K562 (cell line): ENCODE results near the gene ARL11. TPM values are rescaled to one million over a fixed set of nuclear protein-coding genes. Genes with fewer than 3 reads are reported as not detected.

Experiments
- ATAC-seq: fragments of 200-7000 bp; cut with Tn5 transposase; 3 replicates; pipeline ENCODE4 v1.9.1; 2020; ENCODE audit warnings: moderate library complexity
- BruUV-seq: library from RNA; stranded (reverse); fragments of 400-500 nt; replicated peaks from 2 replicates; lab custom pipeline; 2021; lab: Mats Ljungman, UMichigan
- CTCF ChIA-PET: fragments of 300-600 bp; formaldehyde crosslinking; extraction: SDS; loops from one replicate; lab custom pipeline; 2021; ENCODE audit warnings: low intra/inter-chr PET ratio; lab: Yijun Ruan, JAX
- POLR2A ChIA-PET: fragments of 300-600, 350-650 bp; sonication (Branson Sonifier 250); formaldehyde crosslinking; extraction: SDS; loops from one replicate; lab custom pipeline; 2021; ENCODE audit warnings: antibody characterized with exemption, inconsistent platforms; lab: Yijun Ruan, JAX
- DNase-seq, 4 experiments: peaks; one replicate each; pipeline versions ENCODE4 v3.0.0 to v3.0.0-alpha.2; 2011 to 2018; ENCODE audit warnings: low spot score in 3 of 4, mixed read lengths in 3 of 4; ENCODE audit errors: extremely low read depth in 1 of 4
- FAIRE-seq: peaks from 2 replicates; lab custom pipeline; 2011; peaks lifted over from hg19 to GRCh38; lab: Jason Lieb, UNC
- H2AFZ ChIP-seq: 2 replicates; pipeline ENCODE4 v1.6.0; 2011; ENCODE audit warnings: low read depth, low read length, control low read depth, inconsistent platforms
- H3K27ac ChIP-seq: fragments of 200-600 bp; 3 replicates; pipeline ENCODE4 v1.8.0; 2011; ENCODE audit warnings: low read depth, mild to moderate bottlenecking, control low read depth, inconsistent platforms, low read length, moderate library complexity, mixed read lengths; ENCODE audit errors: extremely low read depth
- H3K27me3 ChIP-seq, 2 experiments: fragments of 300-600 bp in 1 of 2; 2 replicates in 1 of 2; 3 replicates in 1 of 2; pipeline versions ENCODE4 v1.6.0 to v1.8.0; 2011; ENCODE audit warnings: inconsistent platforms in 2 of 2, low read length in 2 of 2, mild to moderate bottlenecking in 1 of 2, mixed read lengths in 1 of 2, moderate library complexity in 1 of 2; ENCODE audit not compliant: control insufficient read depth in 2 of 2, insufficient read depth in 2 of 2
- H3K36me3 ChIP-seq: fragments of 300-600 bp; 3 replicates; pipeline ENCODE4 v1.8.0; 2011; ENCODE audit warnings: mild to moderate bottlenecking, low read length, inconsistent platforms; ENCODE audit not compliant: control insufficient read depth, insufficient read depth
- H3K4me1 ChIP-seq, 2 experiments: fragments of 200-600 bp in 1 of 2; replicated peaks in 1 of 2; 2 replicates in 1 of 2; 3 replicates in 1 of 2; pipeline versions ENCODE4 v1.5.1 to v1.8.0; 2011; ENCODE audit warnings: inconsistent platforms in 2 of 2, low read length in 2 of 2, mild to moderate bottlenecking in 1 of 2, mixed read lengths in 1 of 2, moderate library complexity in 1 of 2; ENCODE audit not compliant: control insufficient read depth in 2 of 2, insufficient read depth in 2 of 2
- H3K4me2 ChIP-seq: 2 replicates; pipeline ENCODE4 v1.6.1; 2011; ENCODE audit warnings: low read length, control low read depth, inconsistent platforms, mixed read lengths; ENCODE audit not compliant: insufficient read depth
- H3K4me3 ChIP-seq: fragments of 200-600 bp; sonication (generic), shearing (Covaris generic); 2 replicates; pipeline ENCODE4 v1.5.1; 2016; ENCODE audit warnings: control low read depth, inconsistent platforms
- H3K79me2 ChIP-seq: fragments of 200-600 bp; 3 replicates; pipeline ENCODE4 v1.8.0; 2011; ENCODE audit warnings: low read length, inconsistent platforms; ENCODE audit not compliant: control insufficient read depth, insufficient read depth
- H3K9ac ChIP-seq, 2 experiments: 2 replicates each; pipeline versions ENCODE4 v1.6.0 to v1.6.1; 2011; ENCODE audit warnings: low read depth in 2 of 2, low read length in 2 of 2, control low read depth in 1 of 2, inconsistent platforms in 1 of 2, mild to moderate bottlenecking in 1 of 2, mixed read lengths in 1 of 2; ENCODE audit not compliant: insufficient read depth in 1 of 2
- H3K9me1 ChIP-seq: one replicate; pipeline ENCODE4 v1.6.0; 2011; ENCODE audit warnings: inconsistent platforms, mild to moderate bottlenecking, low read length, moderate library complexity; ENCODE audit not compliant: control insufficient read depth, insufficient read depth
- H3K9me3 ChIP-seq: replicated peaks from 2 replicates; pipeline ENCODE4 v1.5.1; 2011; ENCODE audit warnings: low read depth, low read length, inconsistent platforms; ENCODE audit not compliant: control insufficient read depth, insufficient read depth
- H4K20me1 ChIP-seq: replicated peaks from 2 replicates; pipeline ENCODE4 v1.6.1; 2011; ENCODE audit warnings: low read length, inconsistent platforms, mixed read lengths; ENCODE audit not compliant: control insufficient read depth, insufficient read depth
- ASH1L ChIP-seq: fragments of 450-650 bp; IDR thresholded peaks from 2 replicates; pipeline ENCODE4 v1.6.1; 2018; ENCODE audit warnings: borderline replicate concordance, mild to moderate bottlenecking, low read depth; ENCODE audit not compliant: partially characterized antibody
- BCL6 ChIP-seq: fragments of 250-450 bp; sonication (Bioruptor Pico); IDR thresholded peaks from 2 replicates; pipeline ENCODE4 v1.4.0; 2020
- CBX3 ChIP-seq, 2 experiments: IDR thresholded peaks; 1 replicate in 1 of 2; 2 replicates in 1 of 2; pipeline ENCODE4 v1.6.1; 2012; ENCODE audit warnings: inconsistent platforms in 2 of 2, low read length in 2 of 2, borderline replicate concordance in 1 of 2, control low read depth in 1 of 2
- DMBX1 ChIP-seq: fragments of 250-450 bp; sonication (Bioruptor Pico); IDR thresholded peaks from 2 replicates; pipeline ENCODE4 v1.8.0; 2022; ENCODE audit warnings: inconsistent platforms, mild to moderate bottlenecking, moderate library complexity, borderline replicate concordance
- EP300 ChIP-seq: IDR thresholded peaks from 2 replicates; pipeline ENCODE4 v1.6.1; 2012; ENCODE audit warnings: low read length, improper control_type of control experiment
- JUNB ChIP-seq: fragments of 450-650 bp; formaldehyde crosslinking; conservative IDR thresholded peaks from 2 replicates; pipeline ENCODE4 v1.4.0; 2020; ENCODE audit warnings: mild to moderate bottlenecking
- RNF2 ChIP-seq: sonication (generic); IDR thresholded peaks from 2 replicates; pipeline ENCODE4 v1.6.1; 2016
- SRSF3 ChIP-seq: fragments of 200-400 bp; formaldehyde crosslinking; IDR thresholded peaks from 2 replicates; pipeline ENCODE4 v1.6.1; 2016; ENCODE audit warnings: mild to moderate bottlenecking, low read length, moderate library complexity; ENCODE audit not compliant: insufficient read depth
- SRSF7 ChIP-seq: fragments of 200-400 bp; formaldehyde crosslinking; optimal IDR thresholded peaks from 2 replicates; pipeline ENCODE3; 2017; ENCODE audit warnings: mild to moderate bottlenecking, low read depth, low read length
- TEAD4 ChIP-seq, 2 experiments: sonication (generic) in 1 of 2; formaldehyde crosslinking in 1 of 2; IDR thresholded peaks; 2 replicates each; pipeline versions ENCODE4 v1.6.1 to v1.8.0; 2012 to 2022; ENCODE audit warnings: borderline replicate concordance in 1 of 2, inconsistent platforms in 1 of 2, low read length in 1 of 2, mild to moderate bottlenecking in 1 of 2, missing genetic modification reagents in 1 of 2
- U2AF1 ChIP-seq: fragments of 200-400 bp; formaldehyde crosslinking; optimal IDR thresholded peaks from 2 replicates; pipeline ENCODE3; 2017; ENCODE audit warnings: mild to moderate bottlenecking, low read depth, low read length, moderate library complexity
- XRCC3 ChIP-seq: fragments of 450-650 bp; IDR thresholded peaks from 2 replicates; pipeline ENCODE4 v1.6.1; 2017; ENCODE audit warnings: mild to moderate bottlenecking, moderate library complexity
- ZNF143 ChIP-seq: sonication (generic); formaldehyde crosslinking; IDR thresholded peaks from 2 replicates; pipeline ENCODE4 v1.9.0; 2022; ENCODE audit warnings: mild to moderate bottlenecking, missing genetic modification reagents
- ZNF316 ChIP-seq: fragments of 450-650 bp; IDR thresholded peaks from 2 replicates; pipeline ENCODE4 v1.6.1; 2016
- ZNF57 ChIP-seq: fragments of 450-650 bp; formaldehyde crosslinking; IDR thresholded peaks from 2 replicates; pipeline ENCODE4 v1.4.0; 2020; ENCODE audit warnings: mild to moderate bottlenecking, moderate library complexity
- ZNF785 ChIP-seq: fragments of 250-450 bp; sonication (Bioruptor Pico); IDR thresholded peaks from 2 replicates; pipeline ENCODE4 v1.4.0; 2020; ENCODE audit warnings: mild to moderate bottlenecking
- WGBS: fragments of 100-300 bp; shearing (Covaris generic); methylation state at CpG from one replicate; pipeline ENCODE4 v1.1.6; 2016; ENCODE audit warnings: low coverage, mixed read lengths; ENCODE audit not compliant: insufficient coverage; ENCODE audit errors: missing lambda C conversion rate; 5-methylcytosine and 5-hydroxymethylcytosine counted together
- in situ Hi-C: fragments of 300-500 bp; cut with MboI; formaldehyde crosslinking; loops from 4 replicates; pipeline ENCODE4 v1.15.0; 2018; ENCODE audit warnings: inconsistent platforms, mixed read lengths
- intact Hi-C: fragments of 100-400 bp; cut with micrococcal nuclease; formaldehyde crosslinking; loops from 2 replicates; pipeline ENCODE4 v1.14.2; 2022
- polyA plus RNA-seq, 8 experiments: library from polyadenylated mRNA; depleted of rRNA in 4 of 8; stranded (reverse) in 5 of 8; unstranded in 3 of 8; fragments of >200 nt; fragmentation: Nextera tagmentation in 2 of 8; fragmentation: Illumina TruSeq in 1 of 8; extraction: Ambion mirVana in 2 of 8; extraction: Trizol in 1 of 8; gene quantifications; 2 replicates each; pipeline versions ENCODE4 v1.2.1 to v1.2.3, GENCODE V29; 2011 to 2014; ENCODE audit warnings: inconsistent platforms in 1 of 8, missing spikeins in 1 of 8
- total RNA-seq, 7 experiments: library from RNA; depleted of rRNA in 6 of 7; stranded (reverse); fragments of >200 nt in 6 of 7; fragmentation: Illumina TruSeq in 2 of 7; extraction: Trizol in 2 of 7; gene quantifications; 2 replicates each; pipeline versions ENCODE4 v1.2.1 to v1.2.3, GENCODE V29; 2011 to 2021; ENCODE audit warnings: low replicate concordance in 1 of 7
- TF ChIP-seq, protein P1 (sequence below): fragments of 250-450 bp; sonication (Bioruptor Pico); IDR thresholded peaks from 2 replicates; pipeline ENCODE4 v1.5.0; 2022; ENCODE audit warnings: mild to moderate bottlenecking
- TF ChIP-seq, protein P2 (sequence below): fragments of 450-650 bp; IDR thresholded peaks from 2 replicates; pipeline ENCODE4 v1.6.1; 2016
- TF ChIP-seq, protein P3 (sequence below): fragments of 450-650 bp; IDR thresholded peaks from 2 replicates; pipeline ENCODE4 v1.6.1; 2016; ENCODE audit warnings: low read depth, mild to moderate bottlenecking, moderate library complexity

ARL11 gene
- total and polyA plus RNA-seq, 9 of the 15 experiments (the other 6 are each of a cell fraction or from before 2014, with no cell fraction given): 0.18 to 0.87 (median 0.45) TPM

DNA sequence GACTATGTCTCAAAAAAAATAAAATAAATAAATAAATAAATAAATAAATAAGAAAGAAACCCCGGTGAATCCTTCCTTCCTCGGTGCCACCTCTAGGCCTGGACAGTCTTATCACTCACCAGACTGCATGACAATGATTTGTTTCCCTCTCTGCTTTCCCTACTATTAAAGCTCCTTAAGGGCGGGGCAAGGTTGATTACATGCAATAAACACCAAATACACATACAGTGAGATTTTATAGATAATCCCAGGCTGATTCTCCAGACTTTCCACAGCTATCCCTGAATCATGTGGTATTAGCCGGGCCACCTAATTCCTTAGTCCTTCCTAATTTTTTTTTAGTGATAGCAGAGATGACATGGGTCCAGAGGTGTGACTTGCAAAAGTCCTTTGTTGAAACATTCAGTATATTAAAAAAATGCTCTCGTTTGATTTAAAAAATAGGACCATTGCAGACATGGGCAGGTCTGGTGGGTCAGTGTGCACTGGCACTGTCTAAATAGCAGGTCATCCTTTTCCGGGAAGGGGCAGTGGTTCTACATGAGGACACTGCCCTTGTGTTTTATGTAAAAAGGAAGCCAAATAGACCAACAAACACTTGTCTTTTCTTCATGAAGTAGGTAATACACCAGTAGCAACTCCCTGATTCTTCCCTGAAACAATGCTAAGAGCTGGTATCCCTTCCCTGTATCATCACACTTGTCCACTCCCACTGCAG is 48.4 kb downstream of the ARL11 start:
- ATAC-seq (no peak), DNase-seq (no peak), FAIRE-seq (no peak)
- WGBS: 92% methylated on average over 5 of the region's 6 CpGs
- Histone ChIP-seq H3K36me3 (peaks cover 22% of the 10 kb centered on the region; the same call in 1 of the 3 replicates), H3K79me2 (peaks cover 16% of the 10 kb centered on the region), H3K9me1 (no peaks in the 10 kb centered on the region), H3K4me3 (no peak overlapping the region), H3K27me3 (no peaks in the 10 kb centered on the region), H3K4me2 (no peak overlapping the region), H3K9ac (no peak overlapping the region), H3K4me1 (no peaks in the 10 kb centered on the region), H2AFZ (no peak overlapping the region), H3K9me3 (no peaks in the 10 kb centered on the region), H3K27ac (no peak overlapping the region), H4K20me1 (no peaks in the 10 kb centered on the region)
- no TSS peak for BruUV-seq
- intact Hi-C loops (no loop called here), in situ Hi-C loops (no loop called here)
- CTCF ChIA-PET: no interaction called here
- POLR2A ChIA-PET: no interaction called here
- TF ChIP-seq EP300 (no peak), TEAD4 (IDR thresholded peaks at IDR 0.05; ENCODE audit: low read length) (no peak), TEAD4 (CRISPR knock-in tag; IDR thresholded peaks at IDR 0.05; ENCODE audit: borderline replicate concordance) (no peak), ZNF57 (CRISPR knock-in tag) (no peak), XRCC3 (no peak), CBX3 (IDR thresholded peaks at IDR 0.05; ENCODE audit: borderline replicate concordance in 1 of 2, low read length in 2 of 2) (no peak), SRSF3 (no peak), ZNF785 (CRISPR knock-in tag) (no peak), DMBX1 (no peak), JUNB (CRISPR knock-in tag) (no peak), ASH1L (no peak), ZNF143 (no peak), RNF2 (no peak), ZNF316 (no peak), SRSF7 (no peak), BCL6 (no peak), U2AF1 (no peak)
- TF ChIP-seq, protein P1, sequence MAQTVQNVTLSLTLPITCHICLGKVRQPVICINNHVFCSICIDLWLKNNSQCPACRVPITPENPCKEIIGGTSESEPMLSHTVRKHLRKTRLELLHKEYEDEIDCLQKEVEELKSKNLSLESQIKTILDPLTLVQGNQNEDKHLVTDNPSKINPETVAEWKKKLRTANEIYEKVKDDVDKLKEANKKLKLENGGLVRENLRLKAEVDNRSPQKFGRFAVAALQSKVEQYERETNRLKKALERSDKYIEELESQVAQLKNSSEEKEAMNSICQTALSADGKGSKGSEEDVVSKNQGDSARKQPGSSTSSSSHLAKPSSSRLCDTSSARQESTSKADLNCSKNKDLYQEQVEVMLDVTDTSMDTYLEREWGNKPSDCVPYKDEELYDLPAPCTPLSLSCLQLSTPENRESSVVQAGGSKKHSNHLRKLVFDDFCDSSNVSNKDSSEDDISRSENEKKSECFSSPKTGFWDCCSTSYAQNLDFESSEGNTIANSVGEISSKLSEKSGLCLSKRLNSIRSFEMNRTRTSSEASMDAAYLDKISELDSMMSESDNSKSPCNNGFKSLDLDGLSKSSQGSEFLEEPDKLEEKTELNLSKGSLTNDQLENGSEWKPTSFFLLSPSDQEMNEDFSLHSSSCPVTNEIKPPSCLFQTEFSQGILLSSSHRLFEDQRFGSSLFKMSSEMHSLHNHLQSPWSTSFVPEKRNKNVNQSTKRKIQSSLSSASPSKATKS (CRISPR knock-in tag): no peak
- TF ChIP-seq, protein P2, sequence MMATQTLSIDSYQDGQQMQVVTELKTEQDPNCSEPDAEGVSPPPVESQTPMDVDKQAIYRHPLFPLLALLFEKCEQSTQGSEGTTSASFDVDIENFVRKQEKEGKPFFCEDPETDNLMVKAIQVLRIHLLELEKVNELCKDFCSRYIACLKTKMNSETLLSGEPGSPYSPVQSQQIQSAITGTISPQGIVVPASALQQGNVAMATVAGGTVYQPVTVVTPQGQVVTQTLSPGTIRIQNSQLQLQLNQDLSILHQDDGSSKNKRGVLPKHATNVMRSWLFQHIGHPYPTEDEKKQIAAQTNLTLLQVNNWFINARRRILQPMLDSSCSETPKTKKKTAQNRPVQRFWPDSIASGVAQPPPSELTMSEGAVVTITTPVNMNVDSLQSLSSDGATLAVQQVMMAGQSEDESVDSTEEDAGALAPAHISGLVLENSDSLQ: no peak
- TF ChIP-seq, protein P3, sequence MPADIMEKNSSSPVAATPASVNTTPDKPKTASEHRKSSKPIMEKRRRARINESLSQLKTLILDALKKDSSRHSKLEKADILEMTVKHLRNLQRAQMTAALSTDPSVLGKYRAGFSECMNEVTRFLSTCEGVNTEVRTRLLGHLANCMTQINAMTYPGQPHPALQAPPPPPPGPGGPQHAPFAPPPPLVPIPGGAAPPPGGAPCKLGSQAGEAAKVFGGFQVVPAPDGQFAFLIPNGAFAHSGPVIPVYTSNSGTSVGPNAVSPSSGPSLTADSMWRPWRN: no peak
